BJ (cell line): ENCODE data around the gene TIMM50. TPM values are rescaled to one million over a fixed set of nuclear protein-coding genes. Genes with fewer than 3 reads are reported as not detected.

Experiments
- CTCF ChIA-PET: fragments of 350-600 bp; formaldehyde crosslinking; extraction: SDS; loops from one replicate; lab custom pipeline; 2021; ENCODE audit warnings: antibody characterized with exemption, inconsistent platforms; lab: Yijun Ruan, JAX
- POLR2A ChIA-PET: fragments of 300-600 bp; sonication (Branson Sonifier 250); formaldehyde crosslinking; extraction: SDS; loops from one replicate; lab custom pipeline; 2021; ENCODE audit warnings: antibody characterized with exemption; lab: Charles Lee
- DNase-seq: peaks from one replicate; pipeline ENCODE4 v3.0.0-alpha.2; 2011; ENCODE audit warnings: low read depth
- H3K27me3 ChIP-seq: 2 replicates; pipeline ENCODE4 v1.6.0; 2011; ENCODE audit warnings: low read length; ENCODE audit not compliant: control insufficient read depth, insufficient read depth
- H3K36me3 ChIP-seq: 2 replicates; pipeline ENCODE4 v1.5.1; 2011; ENCODE audit warnings: low read length; ENCODE audit not compliant: control insufficient read depth, insufficient read depth
- H3K4me3 ChIP-seq: 2 replicates; pipeline ENCODE4 v1.5.1; 2011; ENCODE audit warnings: low read depth, mild to moderate bottlenecking, control low read depth, low read length
- polyA plus RNA-seq: library from polyadenylated mRNA; depleted of rRNA; stranded (reverse); fragments of >200 nt; gene quantifications from 2 replicates; pipeline ENCODE4 v1.2.3, GENCODE V29; 2011
- TF ChIP-seq, protein P1 (sequence below): IDR thresholded peaks from 2 replicates; pipeline ENCODE4 v1.5.1; 2011; ENCODE audit warnings: low read depth, mild to moderate bottlenecking, control low read depth, inconsistent platforms, low read length, moderate library complexity; ENCODE audit not compliant: insufficient read depth

The TIMM50 gene
- polyA plus RNA-seq, 1 experiment = 97.8 TPM

DNA sequence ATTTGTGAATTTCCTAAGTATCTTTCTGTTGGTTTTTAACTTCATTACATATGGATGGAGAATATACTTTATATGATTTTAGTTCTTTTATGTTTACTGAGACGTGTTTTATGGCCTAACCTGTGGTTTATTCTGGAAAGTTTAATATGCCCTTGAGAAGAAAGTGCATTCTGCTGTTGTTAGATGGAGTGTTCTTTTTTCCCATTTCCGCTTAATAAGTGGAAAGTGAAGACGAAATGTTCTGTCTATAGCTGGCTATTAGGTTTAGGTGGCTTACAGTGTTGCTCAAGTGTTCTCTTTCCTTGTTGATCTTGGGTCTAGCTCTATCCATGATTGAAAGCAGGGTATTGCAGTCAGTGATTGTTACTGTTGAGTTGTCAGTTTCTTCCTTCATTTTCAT, 17.2 kb upstream of the TIMM50 start:
- Histone ChIP-seq H3K36me3 (peaks cover 48% of the 10 kb centered on the region), H3K27me3 (no peaks in the 10 kb centered on the region), H3K4me3 (no peak overlapping the region)
- TF ChIP-seq, protein P1, sequence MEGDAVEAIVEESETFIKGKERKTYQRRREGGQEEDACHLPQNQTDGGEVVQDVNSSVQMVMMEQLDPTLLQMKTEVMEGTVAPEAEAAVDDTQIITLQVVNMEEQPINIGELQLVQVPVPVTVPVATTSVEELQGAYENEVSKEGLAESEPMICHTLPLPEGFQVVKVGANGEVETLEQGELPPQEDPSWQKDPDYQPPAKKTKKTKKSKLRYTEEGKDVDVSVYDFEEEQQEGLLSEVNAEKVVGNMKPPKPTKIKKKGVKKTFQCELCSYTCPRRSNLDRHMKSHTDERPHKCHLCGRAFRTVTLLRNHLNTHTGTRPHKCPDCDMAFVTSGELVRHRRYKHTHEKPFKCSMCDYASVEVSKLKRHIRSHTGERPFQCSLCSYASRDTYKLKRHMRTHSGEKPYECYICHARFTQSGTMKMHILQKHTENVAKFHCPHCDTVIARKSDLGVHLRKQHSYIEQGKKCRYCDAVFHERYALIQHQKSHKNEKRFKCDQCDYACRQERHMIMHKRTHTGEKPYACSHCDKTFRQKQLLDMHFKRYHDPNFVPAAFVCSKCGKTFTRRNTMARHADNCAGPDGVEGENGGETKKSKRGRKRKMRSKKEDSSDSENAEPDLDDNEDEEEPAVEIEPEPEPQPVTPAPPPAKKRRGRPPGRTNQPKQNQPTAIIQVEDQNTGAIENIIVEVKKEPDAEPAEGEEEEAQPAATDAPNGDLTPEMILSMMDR = no peak
- no peak for DNase-seq
- ChIA-PET POLR2A (no interaction called here), CTCF (interaction anchor here (4.5 kb wide), 1 partner anchor 11 kb away, joined by 24 read pairs; no protein-coding TSS in a partner anchor)

DNA sequence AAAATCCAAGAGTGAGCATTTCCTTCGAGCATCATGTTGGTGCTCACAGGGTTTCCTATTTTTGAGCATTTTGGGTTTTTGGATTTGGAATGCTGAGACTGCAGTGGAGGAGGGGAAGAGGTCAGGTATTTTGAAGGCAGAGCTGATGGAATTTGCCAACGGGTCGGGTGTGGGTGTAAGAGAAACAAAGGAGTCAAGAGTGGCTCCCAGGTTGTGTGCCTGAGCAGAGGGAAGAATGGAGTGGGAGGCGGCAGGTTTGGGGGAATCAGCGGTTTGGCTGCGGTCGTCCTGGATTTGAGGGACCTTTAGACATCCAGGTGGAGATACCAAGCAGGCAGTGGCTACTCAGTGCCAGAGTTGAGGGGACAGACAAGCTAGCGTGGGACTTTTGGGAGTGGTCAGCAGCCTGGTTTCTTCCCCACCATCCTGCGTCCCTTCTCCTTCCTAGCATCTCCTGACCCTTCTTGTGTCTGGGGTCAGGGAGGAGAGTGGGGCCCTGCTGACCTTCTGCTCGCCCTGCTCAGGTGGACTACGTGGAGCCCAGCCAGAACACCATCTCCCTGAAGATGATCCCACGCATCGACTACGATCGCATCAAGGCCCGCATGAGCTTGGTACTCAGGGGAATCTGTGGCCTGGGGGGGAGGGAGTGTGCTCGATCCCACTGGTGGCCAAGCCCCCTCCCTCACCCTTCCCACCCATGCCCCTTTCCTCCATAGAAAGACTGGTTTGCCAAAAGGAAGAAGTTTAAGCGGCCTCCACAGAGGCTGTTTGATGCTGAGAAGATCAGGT, 14.5 kb upstream of the TIMM50 start:
- no peaks in the 10 kb centered on the region for H3K27me3 ChIP-seq
- CTCF ChIA-PET = interaction anchor here (0.6 to 4.5 kb wide), 2 partner anchors 8 to 1465 kb away, joined by 3 to 24 read pairs; no protein-coding TSS in a partner anchor
- no peak overlapping the region for H3K4me3 ChIP-seq
- POLR2A ChIA-PET = no interaction called here
- TF ChIP-seq, protein P1 = no peak
- H3K36me3 ChIP-seq = peaks cover 51% of the 10 kb centered on the region
- no peak for DNase-seq

- Histone ChIP-seq H3K4me3 (no peak overlapping the region), H3K27me3 (no peaks in the 10 kb centered on the region), H3K36me3 (peaks cover 66% of the 10 kb centered on the region)
- no peak for DNase-seq
- ChIA-PET POLR2A (no interaction called here), CTCF (interaction anchor here (0.7 kb wide), 1 partner anchor 65 kb away, joined by 5 read pairs; the partner anchor contains the start of gene EID2B)
- TF ChIP-seq, protein P1 = no peak
Measured at GRCh38 chr19:39467941-39468340, 12.7 kb upstream of the TIMM50 start.

DNA sequence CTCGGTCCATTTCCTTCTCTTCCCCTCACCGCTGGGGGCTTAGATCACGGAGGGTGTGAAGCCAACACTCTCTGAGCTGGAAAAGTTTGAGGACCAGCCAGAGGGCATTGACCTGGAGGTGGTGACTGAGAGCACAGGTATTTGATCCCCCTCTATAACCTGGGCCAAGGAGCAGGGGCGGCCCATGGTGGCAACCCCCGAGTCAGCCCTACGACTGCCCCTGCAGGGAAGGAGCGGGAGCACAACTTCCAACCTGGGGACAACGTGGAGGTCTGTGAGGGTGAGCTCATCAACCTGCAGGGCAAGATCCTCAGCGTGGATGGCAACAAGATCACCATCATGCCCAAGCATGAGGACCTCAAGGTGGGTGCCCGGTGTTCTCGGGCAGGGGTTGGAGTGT, 11.6 kb upstream of the TIMM50 start:
- Histone ChIP-seq H3K4me3 (no peak overlapping the region), H3K36me3 (peaks cover 76% of the 10 kb centered on the region), H3K27me3 (no peaks in the 10 kb centered on the region)
- DNase-seq = no peak
- TF ChIP-seq, protein P1 = no peak
- POLR2A ChIA-PET = no interaction called here
- CTCF ChIA-PET = interaction anchor here (0.9 kb wide), 1 partner anchor 65 kb away, joined by 3 read pairs; no protein-coding TSS in a partner anchor

DNA sequence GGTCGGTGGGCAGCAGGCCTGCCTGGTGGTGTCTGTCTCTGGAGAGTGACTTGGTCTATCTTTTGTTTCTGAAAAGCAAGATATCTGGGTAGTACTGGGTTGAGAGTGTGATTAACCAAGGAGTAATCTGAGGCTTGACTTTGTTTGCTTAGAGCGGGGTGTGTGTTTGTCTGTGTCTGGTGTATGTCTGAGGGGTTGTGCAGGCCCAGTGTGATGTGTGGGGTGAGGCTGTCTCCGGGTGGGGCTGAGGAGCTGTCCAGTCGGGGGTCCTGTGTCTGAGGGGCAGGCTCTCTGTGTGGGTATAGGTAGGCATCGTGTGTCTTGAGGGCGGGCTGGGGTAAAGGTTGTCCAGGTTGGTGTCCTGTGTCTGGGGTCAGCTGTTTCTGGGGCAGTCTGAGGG, 11.1 kb upstream of the TIMM50 start:
- ChIA-PET CTCF (interaction anchor here (0.7 kb wide), 1 partner anchor 34 kb away, joined by 3 read pairs; no protein-coding TSS in a partner anchor), POLR2A (no interaction called here)
- no peak for DNase-seq
- no peaks in the 10 kb centered on the region for H3K27me3 ChIP-seq
- peaks cover 79% of the 10 kb centered on the region for H3K36me3 ChIP-seq
- no peak overlapping the region for H3K4me3 ChIP-seq
- TF ChIP-seq, protein P1 = no peak
